ENCODE results near the gene CD27. TPM values are rescaled to one million over a fixed set of nuclear protein-coding genes. Genes with fewer than 3 reads are reported as not detected.

Gene CD27
- total RNA-seq, result under 1 TPM in 3 of 4 donors, not detected in 1; 0.50 to 0.96 (median 0.65) TPM

DNA sequence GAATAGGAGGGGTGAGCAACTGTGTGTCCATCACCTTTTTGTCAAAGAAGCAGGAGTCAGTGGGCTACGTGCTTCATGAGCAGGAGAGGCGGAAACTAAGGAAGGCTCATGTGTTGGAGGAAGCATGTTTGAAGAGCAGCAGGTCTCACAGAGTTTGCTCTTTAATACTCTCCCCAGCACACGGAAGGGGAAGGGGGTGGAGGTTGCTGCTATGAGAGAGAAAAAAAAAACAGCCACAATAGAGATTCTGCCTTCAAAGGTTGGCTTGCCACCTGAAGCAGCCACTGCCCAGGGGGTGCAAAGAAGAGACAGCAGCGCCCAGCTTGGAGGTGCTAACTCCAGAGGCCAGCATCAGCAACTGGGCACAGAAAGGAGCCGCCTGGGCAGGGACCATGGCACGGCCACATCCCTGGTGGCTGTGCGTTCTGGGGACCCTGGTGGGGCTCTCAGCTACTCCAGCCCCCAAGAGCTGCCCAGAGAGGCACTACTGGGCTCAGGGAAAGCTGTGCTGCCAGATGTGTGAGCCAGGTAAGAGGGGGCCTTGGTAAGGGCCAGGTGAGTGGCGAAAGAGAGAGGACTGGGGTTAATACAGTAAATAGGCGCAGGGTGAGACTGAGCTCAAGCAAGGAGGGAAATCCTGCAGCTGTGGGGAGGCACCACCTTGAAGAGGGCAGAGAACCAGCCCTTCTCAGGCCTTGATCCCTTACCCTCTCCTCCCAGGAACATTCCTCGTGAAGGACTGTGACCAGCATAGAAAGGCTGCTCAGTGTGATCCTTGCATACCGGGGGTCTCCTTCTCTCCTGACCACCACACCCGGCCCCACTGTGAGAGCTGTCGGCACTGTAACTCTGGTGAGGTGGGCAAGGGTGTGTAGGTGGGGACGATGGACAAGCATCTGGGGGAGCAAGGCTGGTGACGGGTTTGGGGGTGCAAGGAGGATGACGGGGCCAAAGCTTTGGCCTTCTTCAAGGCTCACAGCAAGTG lies at the start of gene CD27:
CD27 (plus strand) TSS at position 252 of the 985 bp plus-strand sequence; CDS start at position 393, 141 bp downstream.
- ATAC-seq (ENCODE audit: low FRiP score), result no peak
- DNase-seq (ENCODE audit: low spot score), result no peak
- TF ChIP-seq, protein P1, sequence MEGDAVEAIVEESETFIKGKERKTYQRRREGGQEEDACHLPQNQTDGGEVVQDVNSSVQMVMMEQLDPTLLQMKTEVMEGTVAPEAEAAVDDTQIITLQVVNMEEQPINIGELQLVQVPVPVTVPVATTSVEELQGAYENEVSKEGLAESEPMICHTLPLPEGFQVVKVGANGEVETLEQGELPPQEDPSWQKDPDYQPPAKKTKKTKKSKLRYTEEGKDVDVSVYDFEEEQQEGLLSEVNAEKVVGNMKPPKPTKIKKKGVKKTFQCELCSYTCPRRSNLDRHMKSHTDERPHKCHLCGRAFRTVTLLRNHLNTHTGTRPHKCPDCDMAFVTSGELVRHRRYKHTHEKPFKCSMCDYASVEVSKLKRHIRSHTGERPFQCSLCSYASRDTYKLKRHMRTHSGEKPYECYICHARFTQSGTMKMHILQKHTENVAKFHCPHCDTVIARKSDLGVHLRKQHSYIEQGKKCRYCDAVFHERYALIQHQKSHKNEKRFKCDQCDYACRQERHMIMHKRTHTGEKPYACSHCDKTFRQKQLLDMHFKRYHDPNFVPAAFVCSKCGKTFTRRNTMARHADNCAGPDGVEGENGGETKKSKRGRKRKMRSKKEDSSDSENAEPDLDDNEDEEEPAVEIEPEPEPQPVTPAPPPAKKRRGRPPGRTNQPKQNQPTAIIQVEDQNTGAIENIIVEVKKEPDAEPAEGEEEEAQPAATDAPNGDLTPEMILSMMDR (IDR thresholded peaks at IDR 0.05), result no peak

DNA sequence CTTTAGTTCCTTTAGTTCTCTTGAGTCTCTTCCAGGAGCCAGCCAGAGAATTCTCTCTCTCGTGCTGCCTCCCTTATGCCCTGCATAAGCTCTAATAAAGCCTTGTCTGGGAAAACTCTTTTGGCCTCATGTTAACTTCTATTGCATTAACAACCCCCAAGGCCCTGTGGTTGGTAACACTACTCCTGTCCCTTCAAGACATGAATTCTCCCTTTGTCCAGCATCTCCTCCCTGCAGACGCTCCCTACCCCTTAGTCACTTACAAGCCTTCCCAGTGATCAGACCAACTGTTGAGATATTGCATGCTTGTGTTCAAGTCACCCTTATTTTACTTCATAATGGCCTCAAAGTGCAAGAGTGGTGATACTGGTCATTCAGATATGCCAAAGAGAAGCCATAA lies 48.7 kb upstream of the CD27 start:
- no peak for ATAC-seq (ENCODE audit: low FRiP score)
- TF ChIP-seq, protein P1 (IDR thresholded peaks at IDR 0.05), result no peak

DNA sequence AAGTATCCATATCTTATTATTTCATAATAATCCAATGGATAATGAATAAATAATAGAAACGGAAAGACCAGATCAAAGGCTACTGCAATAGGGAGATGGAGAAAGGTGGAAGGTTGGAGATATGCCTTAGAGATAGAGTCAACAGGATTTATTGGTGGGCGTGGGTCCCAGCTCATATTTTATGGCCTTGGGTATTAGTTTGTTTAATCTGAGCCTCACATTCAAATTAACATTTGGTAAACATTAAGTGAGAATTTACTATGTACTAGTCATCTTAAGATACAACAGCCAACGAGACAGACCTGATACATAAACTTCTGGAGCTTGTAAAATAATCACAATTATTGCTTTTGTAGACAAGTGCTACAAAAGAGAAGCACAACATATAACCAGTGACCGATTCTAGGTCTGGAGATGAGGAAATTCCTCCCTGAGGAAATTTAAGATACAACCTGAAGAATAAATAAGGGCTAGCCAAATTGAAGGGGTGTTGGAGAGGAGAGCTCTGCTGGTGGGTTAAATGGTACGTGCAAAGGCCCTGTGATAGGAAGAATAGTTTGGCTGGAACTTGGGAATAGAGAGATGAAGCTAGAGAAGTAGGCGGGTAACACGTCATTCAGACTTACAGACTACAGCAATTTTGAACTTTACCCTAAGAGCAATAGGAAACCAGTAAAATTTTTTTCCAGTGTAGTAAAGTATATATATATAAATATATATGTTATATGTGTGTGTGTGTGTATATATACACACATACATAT lies 44.7 kb upstream of the CD27 start:
- TF ChIP-seq, protein P1 (IDR thresholded peaks at IDR 0.05), result no peak
- DNase-seq (ENCODE audit: low spot score), result no peak
- no peak for ATAC-seq (ENCODE audit: low FRiP score)

More for the DNA sequence above, 48.7 kb upstream of the CD27 start:
- no peak for DNase-seq (ENCODE audit: low spot score)

DNA sequence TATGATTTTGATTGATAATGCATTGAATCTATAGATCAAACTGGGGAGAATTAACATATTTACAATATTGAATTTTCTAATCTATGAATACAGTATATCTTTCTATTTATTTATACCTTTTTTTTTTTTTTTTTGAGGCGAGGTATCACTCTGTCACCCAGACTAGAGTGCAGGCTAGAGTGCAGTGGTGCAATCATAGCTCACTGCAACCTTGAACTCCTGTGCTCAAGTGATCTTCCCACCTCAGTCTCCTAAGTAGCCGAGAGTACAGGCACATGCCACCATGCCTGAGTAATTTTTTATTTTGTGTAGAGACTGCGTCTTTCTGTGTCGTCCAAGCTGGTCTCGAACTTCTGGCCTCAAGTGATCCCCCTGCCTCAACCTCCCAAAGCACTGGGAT lies 40.4 kb upstream of the CD27 start:
- TF ChIP-seq, protein P1 (IDR thresholded peaks at IDR 0.05), result no peak
- ATAC-seq (ENCODE audit: low FRiP score) (no peak), DNase-seq (ENCODE audit: low spot score) (no peak)

DNA sequence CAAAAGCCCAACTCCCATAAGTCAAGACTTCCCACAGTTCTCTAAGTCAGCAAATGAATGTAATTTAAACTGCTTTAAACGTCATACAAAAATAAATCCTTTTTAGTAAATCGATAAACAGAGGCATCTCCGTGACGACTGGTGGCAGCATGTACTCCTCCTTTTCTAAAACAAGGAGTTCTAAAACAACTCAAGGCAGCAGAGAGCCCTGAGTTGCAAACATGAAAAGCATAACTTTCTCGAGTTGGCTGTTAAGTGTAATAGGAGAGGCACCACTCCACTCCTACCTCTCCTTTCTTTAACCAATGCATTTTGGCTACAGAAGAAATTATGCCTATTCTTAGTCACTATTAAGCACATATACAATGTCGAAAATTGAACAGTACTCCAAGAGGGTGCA lies 38.8 kb upstream of the CD27 start:
- no peak for DNase-seq (ENCODE audit: low spot score)
- ATAC-seq (ENCODE audit: low FRiP score), result no peak

DNA sequence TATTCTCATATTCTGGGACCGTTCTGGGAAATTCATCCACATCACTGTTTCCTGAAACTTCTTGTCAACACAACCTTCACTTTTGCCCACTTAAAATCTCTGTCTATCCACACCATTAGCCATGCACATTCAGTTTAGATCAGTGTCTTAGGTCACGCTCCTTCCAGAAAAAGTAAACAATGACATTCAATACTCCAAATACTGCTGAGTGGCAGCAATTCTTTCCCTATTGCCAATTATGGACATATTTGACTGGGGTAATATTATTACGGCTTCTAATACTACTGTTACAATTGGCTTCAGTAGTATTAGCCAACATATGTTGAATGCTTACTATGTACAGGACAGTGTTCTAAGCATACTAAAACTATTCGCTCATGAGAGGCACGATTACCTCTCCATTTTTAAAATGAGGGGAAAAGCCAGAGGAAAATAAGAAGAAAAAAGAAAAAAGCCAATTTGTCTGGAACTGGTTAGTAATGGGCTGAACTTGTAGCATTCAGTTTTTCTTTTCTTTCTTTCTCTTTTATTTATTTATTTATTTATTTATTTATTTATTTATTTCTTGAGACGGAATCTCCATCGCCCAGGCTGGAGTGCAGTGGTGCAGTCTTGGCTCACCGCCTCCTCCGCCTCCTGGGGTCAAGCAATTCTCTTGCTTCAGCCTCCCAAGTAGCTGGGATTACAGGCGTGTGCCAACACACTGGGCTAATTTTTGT lies 37.4 kb upstream of the CD27 start:
- no peak for ATAC-seq (ENCODE audit: low FRiP score)
- TF ChIP-seq, protein P1 (IDR thresholded peaks at IDR 0.05), result no peak

More for the DNA sequence above, 38.8 kb upstream of the CD27 start:
- TF ChIP-seq, protein P1 (IDR thresholded peaks at IDR 0.05), result no peak

More for the DNA sequence above, 37.4 kb upstream of the CD27 start:
- DNase-seq (ENCODE audit: low spot score), result no peak
